HUDEP-2 (cell line): ENCODE results near the gene FFAR1.

ENCODE experiments used
- DNase-seq, 76 experiments: peaks; one replicate each; lab custom pipeline; 2025; ENCODE audit not compliant: unreplicated experiment in 76 of 76; lab: John Stamatoyannopoulos, UW

Gene FFAR1

GRCh38 chr19:35347171-35347929, at the start of gene FFAR1:
Gene FFAR1 (plus strand): TSS chr19:35347902. CDS start chr19:35351552, 3,650 bp downstream.
- DNase-seq, result no peak

- no peak for DNase-seq
Observed at GRCh38 chr19:35297922-35298321, 49.8 kb upstream of the FFAR1 start.

GRCh38 chr19:35298561-35298972, 49.1 kb upstream of the FFAR1 start:
- no peak for DNase-seq

- DNase-seq, result peak in 7 of 76 experiments; percentile 14 to 36 (median 23)
Observed at GRCh38 chr19:35299523-35300338, 48.0 kb upstream of the FFAR1 start.

- DNase-seq, result no peak
Observed at GRCh38 chr19:35300339-35300649, 47.4 kb upstream of the FFAR1 start.

GRCh38 chr19:35301961-35302360, 45.7 kb upstream of the FFAR1 start:
- DNase-seq, result no peak

GRCh38 chr19:35302446-35302845, 45.3 kb upstream of the FFAR1 start:
- DNase-seq, result no peak

- DNase-seq, result no peak
Observed at GRCh38 chr19:35303357-35303915, 44.3 kb upstream of the FFAR1 start.

- no peak for DNase-seq
Observed at GRCh38 chr19:35304036-35304435, 43.7 kb upstream of the FFAR1 start.

GRCh38 chr19:35305181-35305580, 42.5 kb upstream of the FFAR1 start:
- DNase-seq, result no peak

GRCh38 chr19:35306473-35307246, 41.0 kb upstream of the FFAR1 start:
- DNase-seq, result peak in 9 of 76 experiments; percentile 11 to 47 (median 22)

- DNase-seq, result no peak
Observed at GRCh38 chr19:35307931-35308330, 39.8 kb upstream of the FFAR1 start.

- DNase-seq, result no peak
Observed at GRCh38 chr19:35308910-35309309, 38.8 kb upstream of the FFAR1 start.

GRCh38 chr19:35309481-35310279, 38.0 kb upstream of the FFAR1 start:
- no peak for DNase-seq

- no peak for DNase-seq
Observed at GRCh38 chr19:35310331-35310730, 37.4 kb upstream of the FFAR1 start.

- DNase-seq, result no peak
Observed at GRCh38 chr19:35310811-35311465, 36.8 kb upstream of the FFAR1 start.

GRCh38 chr19:35311901-35312665, 35.6 kb upstream of the FFAR1 start:
- no peak for DNase-seq

GRCh38 chr19:35313587-35313986, 34.1 kb upstream of the FFAR1 start:
- peak in 5 of 76 experiments; percentile 16 to 24 (median 21) for DNase-seq

GRCh38 chr19:35314031-35314430, 33.7 kb upstream of the FFAR1 start:
- DNase-seq, result no peak
